Measurements from ENCODE around the gene ATP8B4.

DNA sequence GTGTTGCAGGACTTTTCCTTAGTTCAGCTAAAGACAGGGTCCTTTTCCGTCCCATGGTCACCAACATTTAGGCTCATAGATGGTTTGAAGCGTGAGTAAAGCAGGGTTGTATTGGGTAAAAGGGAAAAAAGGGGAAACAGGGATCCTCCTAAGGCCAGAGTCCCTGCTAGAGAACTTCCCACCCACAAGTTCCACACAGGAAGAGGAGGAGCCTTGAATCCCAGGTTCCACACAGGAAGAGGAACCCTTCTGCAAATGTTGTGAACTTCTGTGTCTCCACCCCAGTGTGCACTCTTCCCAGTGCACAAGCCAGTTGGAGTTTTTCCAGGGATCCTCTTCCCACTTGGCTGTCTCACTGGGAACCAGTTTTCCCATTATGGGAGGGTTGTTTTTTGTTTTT is 27.6 kb upstream of the ATP8B4 start:
- TF ChIP-seq, protein P1, sequence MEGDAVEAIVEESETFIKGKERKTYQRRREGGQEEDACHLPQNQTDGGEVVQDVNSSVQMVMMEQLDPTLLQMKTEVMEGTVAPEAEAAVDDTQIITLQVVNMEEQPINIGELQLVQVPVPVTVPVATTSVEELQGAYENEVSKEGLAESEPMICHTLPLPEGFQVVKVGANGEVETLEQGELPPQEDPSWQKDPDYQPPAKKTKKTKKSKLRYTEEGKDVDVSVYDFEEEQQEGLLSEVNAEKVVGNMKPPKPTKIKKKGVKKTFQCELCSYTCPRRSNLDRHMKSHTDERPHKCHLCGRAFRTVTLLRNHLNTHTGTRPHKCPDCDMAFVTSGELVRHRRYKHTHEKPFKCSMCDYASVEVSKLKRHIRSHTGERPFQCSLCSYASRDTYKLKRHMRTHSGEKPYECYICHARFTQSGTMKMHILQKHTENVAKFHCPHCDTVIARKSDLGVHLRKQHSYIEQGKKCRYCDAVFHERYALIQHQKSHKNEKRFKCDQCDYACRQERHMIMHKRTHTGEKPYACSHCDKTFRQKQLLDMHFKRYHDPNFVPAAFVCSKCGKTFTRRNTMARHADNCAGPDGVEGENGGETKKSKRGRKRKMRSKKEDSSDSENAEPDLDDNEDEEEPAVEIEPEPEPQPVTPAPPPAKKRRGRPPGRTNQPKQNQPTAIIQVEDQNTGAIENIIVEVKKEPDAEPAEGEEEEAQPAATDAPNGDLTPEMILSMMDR (IDR thresholded peaks at IDR 0.05; ENCODE audit: extremely low read depth in 1 of 2, insufficient read depth in 1 of 2, low read depth in 1 of 2, low read length in 2 of 2), result no peak
- no peak for TF ChIP-seq GATA2 (IDR thresholded peaks at IDR 0.05; ENCODE audit: insufficient read depth, insufficient read length, low read depth, low read length)
- no peak for TF ChIP-seq EZH2 (IDR thresholded peaks at IDR 0.05; ENCODE audit: borderline replicate concordance, low read depth, low read length, severe bottlenecking)

Data from endothelial cell of umbilical vein (primary cell).